ENCODE measurements around the gene C22orf15.
"Not testable (repeated sequence)": the region's sequence is repeated elsewhere in the genome, so short reads cannot be mapped to it uniquely, and the experiment has no call there.

Gene C22orf15

DNA sequence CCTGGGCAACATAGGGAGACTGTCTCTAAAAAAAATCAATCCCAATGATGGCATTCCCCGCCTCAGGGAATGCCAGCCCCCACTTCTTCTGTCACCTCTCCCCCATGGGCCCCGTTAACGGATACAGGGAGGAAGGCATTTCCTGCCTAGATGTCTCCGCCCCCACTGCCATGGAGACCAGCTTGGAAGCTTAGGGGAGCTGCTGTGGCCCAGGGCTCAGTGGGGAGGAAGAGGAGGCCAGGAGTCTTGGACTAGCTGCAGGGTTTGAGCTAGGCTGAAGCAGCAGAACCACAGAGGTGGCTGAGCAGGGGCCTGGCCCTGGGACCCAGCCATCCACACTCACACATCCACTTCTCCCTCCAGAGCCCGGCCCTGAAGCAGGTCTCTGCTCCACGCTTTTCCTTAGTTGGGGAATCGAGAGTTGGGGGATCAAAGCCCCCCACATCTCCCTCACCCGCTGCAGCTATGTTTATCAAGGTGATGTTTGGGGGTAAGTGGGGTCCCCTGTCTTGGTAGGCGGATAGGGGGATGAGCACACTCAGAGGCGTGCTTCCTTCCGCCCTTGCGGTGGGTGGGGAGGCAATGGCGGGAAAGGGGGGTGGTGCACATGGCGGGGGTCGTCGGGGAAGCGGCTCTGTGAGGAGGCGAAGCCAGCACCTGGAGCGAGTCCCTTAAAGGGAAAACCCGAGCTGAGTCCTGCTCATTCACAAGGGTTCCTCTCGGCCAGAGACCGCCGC lies at the start of gene C22orf15:
TSS of gene C22orf15 (plus strand) at position 149 of the 737 bp plus-strand sequence. CDS start at position 466, 317 bp downstream.
- DNase-seq, result no peak

DNA sequence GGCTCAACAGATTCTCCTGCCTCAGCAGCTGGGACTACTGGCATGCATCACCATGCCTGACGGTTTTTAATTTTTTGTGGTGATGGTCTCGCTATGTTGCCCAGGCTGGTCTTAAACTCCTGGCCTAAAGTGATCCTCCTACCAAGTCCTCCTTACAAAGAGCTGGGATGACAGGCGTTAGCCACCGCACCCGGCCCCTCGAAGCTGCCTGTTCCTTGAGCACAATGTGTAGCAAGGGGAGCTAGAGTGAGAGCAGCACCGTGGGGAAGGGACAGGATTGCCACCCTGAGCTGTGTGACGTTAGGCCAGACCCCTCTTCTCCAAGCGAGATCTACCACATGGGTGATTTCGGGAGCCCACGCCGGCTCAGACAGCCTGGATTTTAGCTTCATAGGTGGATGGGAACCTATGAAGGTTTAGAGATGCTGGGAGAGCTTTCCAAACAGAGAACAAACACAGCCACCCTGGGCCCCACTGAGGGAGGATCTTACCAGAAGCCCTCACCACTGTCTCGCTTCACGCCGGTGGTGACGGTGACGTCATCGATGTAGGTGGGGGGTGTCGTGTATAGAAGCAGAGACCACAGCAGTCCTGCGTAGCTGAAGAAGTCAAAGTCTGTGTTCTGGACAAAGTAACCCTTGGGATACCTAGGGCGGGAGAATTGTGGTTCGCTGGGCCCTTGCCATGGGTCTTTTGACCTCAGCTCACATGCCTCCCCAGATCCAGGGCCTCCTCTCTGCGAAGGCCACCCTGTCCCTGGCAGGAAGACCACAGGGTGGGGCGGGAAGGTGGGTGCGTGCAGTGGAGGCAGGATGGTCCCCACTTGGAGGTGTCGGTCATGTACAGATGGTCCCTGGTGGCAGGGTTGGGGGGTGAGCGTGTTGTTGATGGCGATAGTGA lies 48.8 kb upstream of the C22orf15 start:
- DNase-seq, result no peak

GRCh38 chr22:23714596-23715578 lies 47.9 kb upstream of the C22orf15 start:
- DNase-seq, result no peak

DNA sequence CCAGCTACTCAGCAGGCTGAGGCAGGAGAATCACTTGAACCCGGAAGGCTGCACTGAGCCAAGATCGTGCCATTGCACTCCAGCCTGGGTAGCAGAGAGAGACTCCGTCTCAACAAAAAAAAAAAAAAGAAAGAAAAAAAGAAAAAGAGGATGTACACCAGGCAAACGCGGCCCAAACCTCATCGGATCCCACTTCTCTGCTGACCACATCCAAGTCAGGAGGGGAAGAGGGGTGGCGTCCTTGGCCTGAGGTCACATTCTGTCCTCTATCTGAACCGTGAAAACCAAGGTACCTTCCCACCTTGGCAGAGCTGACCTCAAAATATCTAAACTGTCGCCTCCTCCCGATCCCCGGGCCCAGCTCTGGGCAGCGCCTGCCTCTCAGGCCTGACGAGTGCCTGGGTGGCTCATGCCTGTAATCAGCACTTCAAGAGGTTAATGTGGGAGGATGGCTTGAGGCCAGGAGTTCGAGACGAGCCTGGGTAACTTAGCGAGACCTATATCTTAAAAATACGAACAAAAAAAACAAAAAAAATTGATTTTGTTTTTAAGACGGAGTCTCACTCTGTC lies 46.9 kb upstream of the C22orf15 start:
- DNase-seq, result no peak

- DNase-seq, result no peak
These were observed 45.7 kb upstream of the C22orf15 start for GRCh38 chr22:23716811-23717801.

GRCh38 chr22:23718371-23719165 lies 44.2 kb upstream of the C22orf15 start:
- no peak for DNase-seq

DNA sequence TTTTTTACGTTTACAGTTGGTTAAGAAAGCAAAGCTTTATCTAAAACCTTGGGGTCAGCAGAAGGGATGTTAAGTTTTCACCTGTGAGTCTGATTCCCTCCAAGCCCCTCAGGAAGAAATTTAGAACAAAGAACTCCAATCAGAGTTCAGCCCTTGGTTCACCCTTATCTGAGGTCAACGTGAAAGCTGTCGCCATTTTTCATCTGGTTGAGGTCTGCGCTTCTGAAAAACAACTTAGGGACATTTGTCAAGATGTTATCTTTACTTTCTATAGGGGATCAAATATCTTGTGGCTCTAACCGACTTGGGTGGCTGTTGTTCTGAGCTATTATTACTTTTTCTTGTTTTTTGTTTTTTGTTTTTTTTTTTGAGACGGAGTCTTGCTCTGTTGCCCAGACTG lies 41.9 kb upstream of the C22orf15 start:
- DNase-seq, result no peak

DNA sequence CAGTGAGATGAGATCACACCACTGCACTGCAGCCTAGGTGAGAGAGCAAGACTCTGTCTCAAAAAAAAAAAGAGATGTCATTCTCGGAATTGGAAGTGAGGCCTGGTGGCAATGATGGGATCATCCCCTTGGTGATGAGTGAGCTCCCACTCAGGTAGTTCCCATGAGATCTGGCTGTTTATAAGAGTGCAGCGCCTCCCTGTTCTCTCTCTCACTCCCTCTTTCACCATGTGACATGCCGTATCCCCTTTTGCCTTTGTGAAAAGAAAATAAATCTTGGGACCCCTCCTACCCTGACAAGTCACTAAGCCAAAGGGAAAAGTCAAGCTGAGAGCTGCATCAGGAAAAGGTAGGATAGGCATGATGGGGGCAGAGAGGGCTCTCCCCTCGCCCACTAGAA lies 40.6 kb upstream of the C22orf15 start:
- DNase-seq, result no peak

DNA sequence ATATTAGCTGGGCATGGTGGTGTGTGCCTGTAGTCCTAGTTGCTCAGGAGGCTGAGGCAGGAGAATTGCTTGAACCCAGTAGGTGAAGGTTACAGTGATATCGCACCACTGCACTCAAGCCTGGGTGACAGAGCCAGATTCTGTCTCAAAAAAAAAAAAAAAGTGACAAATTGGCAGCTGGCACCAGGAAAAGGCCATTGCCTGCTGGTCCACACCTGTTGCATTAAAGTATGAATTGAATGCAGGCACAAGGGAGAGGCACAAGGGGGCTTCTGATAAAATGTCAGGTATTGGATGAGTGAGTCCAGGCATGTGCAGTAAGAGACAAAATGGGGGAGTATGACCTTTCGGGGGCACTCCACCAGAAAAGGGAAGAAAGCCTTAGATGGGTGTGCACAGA lies 40.1 kb upstream of the C22orf15 start:
- DNase-seq, result no peak

- DNase-seq, result not testable (repeated sequence)
These were observed 34.7 kb upstream of the C22orf15 start for GRCh38 chr22:23728108-23728507.

- no peak for DNase-seq
These were observed 25.1 kb upstream of the C22orf15 start for GRCh38 chr22:23737696-23738095.

DNA sequence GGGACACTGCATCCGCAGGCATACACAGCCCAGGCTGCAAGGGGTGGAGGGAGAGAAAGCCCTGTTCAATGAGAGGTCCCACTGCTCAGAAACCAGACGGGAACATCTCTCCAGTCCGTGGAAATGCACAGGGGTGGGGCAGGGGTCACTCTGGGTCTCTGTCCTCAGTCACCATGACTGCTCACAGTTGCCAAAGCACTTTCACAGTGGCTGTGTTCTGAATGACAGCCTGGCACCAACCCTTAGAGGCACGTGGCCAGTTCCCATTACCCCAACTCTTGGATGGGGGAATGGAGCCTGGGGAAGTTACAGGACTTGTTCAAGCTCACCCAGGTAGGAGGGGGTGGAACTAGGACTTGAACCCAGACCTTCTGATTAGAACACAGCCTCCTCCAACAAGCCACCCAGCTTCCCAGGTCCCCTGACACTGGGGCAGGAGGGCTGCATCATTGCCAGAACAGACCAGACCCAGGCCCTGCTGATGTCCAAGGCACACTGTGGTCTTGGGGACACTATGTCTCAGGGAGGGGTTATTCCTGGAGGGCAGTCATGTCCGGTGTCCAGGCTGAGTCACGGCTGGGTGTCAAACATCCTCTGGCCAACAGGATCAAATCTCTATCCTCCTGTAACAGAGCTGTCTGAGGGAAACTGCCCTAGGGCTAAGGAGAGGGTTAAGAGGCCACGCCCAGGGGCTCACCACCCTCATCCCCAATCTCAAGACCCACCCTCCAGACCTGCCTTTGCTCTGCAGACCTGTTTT lies 20.1 kb upstream of the C22orf15 start:
- DNase-seq, result no peak

DNA sequence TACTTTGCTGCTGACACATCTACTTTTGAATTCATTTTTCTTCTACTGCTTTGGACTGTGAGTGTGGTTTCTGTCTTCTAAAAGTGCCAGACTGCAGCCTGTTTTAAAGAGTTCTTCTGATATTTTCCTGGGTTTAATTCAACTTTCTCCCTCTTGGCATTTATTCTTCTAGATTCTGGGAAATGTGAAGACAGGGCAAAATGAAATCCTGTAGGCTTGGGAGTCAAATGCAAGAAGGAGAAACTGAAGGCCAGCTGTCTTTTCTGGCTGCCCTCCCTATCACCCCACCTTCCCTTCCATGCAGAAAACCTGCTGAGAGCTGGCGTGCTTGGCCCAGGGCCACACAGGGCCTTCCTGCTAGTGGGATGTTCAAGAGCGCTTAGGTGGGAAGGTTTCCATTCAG lies 19.5 kb upstream of the C22orf15 start:
- no peak for DNase-seq

DNA sequence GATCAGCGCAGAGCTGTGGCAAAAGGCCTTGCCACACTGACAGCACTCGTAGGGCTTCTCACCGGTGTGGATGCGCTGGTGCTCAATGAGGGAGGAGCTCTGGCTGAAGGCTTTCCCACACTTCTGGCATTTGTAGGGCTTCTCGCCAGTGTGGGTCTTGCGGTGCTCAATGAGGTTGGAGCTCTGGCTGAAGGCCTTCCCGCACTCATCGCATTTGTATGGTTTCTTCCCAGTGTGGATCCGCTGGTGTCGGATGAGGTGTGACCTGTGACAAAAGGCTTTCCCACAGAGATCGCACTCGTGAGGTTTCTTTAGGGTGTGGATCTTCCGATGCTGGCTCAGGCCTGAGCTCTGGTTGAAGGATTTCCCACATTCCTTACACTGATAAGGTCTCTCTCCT lies 18.8 kb upstream of the C22orf15 start:
- no peak for DNase-seq

DNA sequence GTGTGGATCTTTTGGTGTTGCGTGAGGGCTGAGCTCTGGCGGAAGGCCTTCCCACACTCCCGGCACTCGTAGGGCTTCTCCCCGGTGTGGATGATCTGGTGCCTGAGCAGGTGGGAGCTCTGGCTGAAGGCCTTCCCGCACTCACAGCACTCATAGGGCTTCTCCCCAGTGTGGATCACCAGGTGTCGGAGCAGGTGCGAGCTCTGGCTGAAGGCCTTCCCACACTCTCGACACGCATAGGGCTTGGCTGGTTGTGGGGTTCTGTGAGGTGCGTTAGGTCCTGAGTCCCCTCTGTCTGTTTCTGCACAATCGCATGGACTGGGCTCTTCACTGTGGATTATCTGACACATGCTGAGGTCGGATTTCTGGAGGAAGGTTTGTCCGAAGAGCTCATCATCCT lies 18.3 kb upstream of the C22orf15 start:
- no peak for DNase-seq

DNA sequence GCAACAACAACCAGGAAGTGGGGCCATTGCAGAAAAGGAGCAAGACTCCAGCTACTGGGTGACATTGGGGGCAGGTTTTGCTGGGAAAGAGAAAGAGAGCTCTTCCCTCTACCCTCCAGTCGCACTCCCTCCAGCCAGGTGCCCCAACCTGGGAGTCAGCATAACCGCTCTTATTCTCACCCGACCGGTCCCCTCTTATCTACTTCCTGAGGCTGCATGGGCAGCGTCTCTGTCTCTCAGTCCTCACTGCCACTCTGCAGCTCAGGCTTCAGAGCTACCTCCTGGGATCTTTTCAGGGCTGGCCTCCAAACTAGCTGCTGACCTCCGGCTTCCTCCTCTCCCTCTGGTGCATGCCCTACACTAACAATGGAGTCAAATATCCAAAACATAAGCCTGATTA lies 17.0 kb upstream of the C22orf15 start:
- no peak for DNase-seq

DNA sequence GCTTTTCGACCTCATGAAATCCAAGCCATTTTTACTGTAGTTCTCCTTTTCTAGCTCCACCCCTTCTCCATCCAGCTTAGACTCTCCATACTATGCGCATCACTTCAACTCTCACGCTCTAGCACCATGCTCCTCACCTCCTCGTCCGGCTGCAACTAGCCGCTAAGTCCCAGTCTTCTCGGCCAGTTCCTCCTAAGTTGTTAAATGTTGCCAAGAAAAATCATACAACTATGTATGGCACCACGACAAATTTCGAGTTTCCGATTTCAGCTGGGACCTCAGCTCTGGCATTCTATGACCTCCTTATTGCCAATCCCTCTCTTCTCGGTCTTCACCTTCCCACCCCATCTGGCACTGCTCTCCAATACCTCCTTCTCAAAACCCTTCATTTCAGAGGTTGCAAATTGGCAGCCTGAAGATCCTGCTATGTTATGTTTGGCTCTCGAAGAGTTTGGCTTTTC lies 12.9 kb upstream of the C22orf15 start:
- DNase-seq, result no peak

DNA sequence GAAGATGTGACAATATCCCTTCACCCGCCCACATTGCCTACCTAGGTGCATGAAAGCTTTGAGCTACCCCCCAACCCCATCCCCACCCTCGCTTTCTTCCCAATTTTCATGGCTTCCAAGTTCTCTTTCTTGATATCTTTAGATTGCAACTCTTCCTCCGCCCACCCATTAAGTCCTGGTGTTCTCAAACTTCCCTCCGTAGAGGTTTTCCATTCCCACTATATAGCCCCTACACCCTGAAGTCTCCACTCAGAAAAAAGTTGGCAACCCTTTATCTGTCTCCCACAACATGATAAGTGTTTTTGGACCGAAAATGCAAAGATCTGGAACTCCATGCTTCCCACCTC lies 12.4 kb upstream of the C22orf15 start:
- no peak for DNase-seq

DNA sequence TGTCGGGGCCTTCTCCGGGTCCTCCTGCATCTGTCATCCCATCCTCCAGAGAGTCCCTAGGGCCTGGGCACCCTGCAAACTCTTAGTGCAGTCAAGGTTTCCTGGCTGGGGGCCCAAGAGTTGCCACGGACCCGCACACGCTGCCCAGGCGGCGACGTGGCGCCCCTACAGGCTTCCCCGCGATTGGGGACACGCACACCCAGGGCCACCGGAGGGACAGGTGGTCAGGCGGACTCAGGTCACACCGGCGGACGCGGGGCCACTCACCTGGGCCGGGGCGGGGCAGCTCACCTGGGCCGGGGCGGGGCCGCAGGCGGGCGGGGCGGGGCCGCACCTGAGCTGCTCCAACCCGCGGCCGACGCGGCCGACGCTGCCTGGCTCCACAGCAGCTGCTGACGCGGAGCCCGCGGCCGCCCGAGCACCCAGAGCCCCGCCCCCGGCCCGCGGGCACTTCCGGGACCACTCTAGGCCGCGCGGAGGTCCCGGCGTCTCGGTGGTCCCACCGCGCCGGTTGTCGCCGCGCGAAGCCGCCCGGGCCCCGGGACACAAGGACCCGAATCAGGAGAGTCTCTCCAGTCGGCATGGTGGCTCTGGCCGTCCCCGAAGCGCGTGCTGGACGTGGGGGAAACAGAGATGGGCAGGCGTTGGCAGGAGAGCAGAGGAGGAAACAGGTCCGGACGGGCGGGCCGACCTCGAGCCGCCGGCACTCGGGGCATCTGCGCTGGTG lies 11.9 kb upstream of the C22orf15 start, which contains the start of gene ZNF70:
TSS of gene ZNF70 (minus strand) at position 399 of the 727 bp plus-strand sequence. CDS start 5,972 bp downstream, outside the sequence.
- no peak for DNase-seq

All from SIG-M5 (cell line).